Glomerular visceral epithelial cell (primary cell): Measurements from ENCODE around the gene WDCP.
"Not testable (repeated sequence)": the region's sequence is repeated elsewhere in the genome, so short reads cannot be mapped to it uniquely, and the experiment has no call there.

Source experiments
- DNase-seq: peaks from one replicate; pipeline ENCODE4 v3.0.0-alpha.2; 2016; ENCODE audit errors: extremely low spot score

Gene WDCP

DNA sequence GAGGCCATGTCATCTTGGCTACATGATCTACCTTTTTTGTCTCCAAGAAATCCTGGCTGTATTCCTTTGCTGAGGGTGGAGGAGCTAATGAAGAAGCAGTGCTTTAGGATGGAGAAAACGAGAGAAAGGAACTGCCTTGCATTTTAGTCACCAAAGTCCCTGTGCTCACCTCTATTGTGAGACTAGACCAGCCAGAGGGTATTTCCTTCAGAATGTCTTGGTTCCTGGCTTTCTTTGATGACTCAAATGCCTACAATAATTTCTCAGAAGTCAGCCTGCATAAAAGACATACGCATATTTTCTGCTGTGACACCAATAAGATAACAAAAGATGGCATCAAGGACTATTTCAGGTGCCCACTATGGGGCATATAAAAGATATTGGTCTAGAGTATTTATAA, 18.1 kb upstream of the WDCP start:
- DNase-seq, result no peak

DNA sequence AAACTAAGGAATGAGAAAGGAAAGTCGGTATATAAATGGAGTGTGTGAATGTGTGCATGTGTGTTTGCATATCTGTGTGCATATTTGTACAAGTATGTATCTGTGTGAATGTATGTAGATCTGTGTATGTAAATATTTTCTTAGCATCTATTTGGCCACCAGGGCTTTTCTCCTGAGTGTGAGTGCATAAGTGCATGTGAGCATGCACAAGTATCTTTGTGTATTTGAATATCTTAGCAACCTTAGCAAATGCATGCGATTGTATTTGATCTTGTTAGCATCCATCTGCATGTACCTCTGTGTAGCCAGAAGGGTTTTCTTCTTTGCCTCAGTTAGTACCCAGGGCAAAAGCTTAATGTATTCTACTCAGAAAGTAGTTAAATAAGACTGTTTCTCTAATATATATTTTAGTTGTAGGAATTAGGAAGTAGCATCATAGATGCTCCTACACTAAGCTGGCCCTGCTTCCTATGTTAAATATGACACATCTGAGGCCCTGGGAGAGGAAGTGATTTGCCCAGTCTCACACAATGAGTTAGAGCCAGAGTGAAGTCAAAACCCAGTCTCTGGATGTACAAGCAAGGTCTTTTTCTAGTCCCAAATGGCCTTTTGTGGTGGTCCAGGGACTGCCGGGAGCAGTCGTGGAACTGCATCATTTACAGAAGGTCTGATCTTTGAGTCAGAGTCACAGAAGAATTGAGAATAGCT, 11.5 kb upstream of the WDCP start:
- no peak for DNase-seq

DNA sequence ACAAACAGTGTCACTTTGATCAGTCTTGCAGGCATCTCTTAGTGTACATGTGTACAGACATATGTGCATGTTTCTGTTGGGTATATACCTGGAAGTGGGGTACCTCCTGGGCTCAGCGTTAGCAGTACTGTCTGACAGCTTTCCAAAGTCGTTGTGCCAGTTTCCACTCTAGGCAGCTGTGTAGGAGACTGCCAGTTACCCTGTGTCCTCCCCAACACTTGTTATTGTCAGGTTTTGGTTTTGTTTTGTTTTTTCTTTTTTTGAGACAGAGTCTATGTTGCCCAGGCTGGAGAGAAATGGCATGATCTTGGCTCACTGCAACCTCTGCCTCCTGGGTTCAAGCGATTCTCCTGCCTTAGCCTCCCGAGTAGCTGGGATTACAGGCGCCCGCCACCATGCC, 8.6 kb upstream of the WDCP start:
- no peak for DNase-seq

DNA sequence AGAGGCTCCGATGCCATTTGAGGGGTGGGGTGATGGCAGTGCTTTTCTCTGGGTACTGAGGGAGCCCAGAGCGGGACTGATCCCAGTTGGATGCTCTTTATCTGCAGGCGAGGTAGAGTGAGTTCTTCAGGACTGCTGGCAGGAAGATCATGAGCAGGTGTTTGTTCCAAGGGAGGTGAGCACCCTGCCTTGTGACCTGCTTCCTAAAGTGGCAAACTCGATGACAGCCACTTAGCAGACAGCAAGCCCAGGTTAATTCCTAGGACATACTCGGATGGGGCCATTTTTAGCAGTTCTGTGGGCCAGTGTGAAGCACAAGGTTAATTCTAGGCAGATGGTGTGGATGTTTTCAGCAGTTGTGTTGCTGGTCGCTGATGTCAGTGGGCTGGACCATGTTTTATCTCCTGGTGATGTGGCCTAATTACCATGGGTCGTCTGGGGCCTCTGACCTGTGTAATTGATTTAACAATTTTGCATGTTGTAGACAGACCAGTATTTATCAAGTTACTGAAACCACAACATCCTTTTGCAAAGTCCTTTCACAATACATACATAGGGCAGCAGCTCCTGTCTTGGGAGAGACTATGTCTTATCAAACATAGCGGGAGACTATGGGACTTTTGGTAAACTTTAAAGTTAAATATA, 7.3 kb upstream of the WDCP start:
- no peak for DNase-seq

DNA sequence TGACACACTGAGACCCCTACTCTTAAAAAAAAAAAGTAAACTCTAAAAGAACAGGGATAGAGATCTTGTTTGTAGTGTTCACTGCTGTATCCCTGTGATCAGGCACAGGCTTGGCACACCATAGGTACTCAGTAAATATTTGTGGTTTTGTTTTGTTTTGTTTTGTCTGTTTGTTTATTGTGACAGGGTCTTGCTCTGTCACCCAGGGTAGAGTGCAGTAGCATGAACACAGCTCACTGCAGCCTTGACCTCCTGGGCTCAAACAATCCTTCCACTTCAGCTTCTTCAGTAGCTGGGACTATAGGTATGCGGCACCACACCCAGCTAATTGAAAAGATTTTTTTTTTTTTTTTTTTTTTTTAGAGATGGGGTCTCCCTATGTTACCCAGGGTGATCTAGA, 5.8 kb upstream of the WDCP start:
- no peak for DNase-seq

DNA sequence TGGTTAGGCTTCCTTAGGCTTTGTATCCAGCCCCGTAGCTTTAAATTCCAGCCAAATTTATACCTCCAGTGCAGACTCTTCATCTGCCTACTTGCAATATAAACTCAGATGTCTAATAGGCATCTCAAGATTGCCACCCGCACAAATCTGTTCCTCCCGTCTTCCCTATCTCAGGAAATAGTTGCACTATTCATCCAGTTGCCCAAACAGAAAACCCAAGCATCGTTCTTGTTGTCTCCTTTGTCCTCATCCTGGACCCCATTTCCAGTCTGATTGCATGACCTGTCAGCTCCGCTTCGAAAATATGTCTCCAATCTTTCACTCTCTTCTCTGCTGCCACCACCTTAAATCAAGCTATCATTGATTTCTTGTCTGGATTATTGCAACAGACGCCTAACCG, 4.6 kb upstream of the WDCP start:
- DNase-seq, result no peak

DNA sequence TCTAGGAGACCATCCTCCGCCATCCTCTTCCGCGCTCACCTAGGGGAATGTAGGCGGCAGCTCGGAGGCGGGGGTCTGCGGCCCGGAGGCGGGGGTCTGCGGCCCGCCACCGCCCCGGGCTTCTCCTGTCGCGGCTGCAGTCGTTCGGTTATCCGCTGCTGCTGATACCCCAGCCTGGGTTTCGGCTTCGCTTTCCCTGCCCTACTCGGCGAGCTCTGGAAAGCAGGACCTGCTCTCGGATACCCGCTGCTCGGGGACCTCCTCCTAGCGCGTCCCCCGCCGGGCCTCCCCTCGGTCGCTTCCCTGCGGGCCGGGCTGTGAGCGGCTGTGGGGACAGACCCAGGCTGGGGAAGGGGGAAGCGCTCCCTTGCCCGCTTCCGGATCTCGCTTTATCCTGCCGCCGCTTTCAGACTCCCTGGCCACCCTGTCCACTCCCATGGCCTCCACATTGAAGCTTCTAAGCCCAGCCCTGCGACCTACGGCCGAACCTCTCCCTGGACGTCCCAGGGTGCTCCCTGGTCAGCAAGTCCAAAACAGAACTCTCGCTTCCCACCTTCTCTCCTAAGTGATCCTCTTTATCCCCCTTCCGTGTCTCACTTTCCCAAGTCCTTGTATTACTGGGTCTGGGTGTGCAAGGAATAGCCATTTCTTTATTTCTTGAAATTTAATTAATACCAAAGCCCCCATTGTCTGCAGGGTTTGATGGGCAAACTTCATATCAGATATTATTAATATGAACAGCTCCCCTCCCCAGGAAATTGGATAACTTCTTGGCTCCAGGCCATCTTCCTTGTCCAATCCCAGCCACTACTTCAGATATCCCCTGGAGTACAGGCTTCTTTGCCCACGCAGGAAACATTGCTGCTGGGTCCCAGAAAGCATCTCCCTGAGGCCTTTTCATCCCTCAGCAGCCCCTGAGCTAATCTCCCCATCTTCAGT, 3.1 kb upstream of the WDCP start:
- DNase-seq, result peak; percentile 13

DNA sequence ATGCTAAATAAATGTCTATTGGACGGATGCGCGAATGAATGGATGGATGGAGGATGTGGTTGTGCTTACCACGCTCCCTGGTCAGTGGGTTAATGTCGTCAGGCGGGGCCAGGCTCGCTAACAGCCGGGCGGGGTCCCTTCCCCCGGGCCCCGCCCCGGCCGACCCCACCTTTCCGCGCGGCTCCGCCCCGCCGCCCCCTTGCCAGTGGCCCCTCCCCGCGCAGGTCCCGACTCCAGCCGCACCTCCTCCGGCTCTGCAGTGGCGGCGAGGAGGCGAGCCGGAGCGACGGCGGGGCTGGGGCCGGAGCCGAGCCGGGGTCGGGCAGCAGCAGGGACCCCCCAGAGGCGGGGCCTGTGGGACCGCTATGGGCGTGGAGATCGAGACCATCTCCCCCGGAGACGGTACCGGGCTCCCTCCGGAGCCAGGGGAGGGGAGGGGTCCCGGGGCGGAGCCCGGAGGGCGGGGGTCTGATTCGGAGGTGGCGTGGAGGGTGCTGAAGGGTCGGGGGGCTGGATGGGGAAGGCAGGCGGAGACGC, 2.4 kb upstream of the WDCP start, which contains the start of gene FKBP1B:
TSS of gene FKBP1B (plus strand) at position 257 of the 537 bp plus-strand sequence. CDS start at position 366, 109 bp downstream.
- DNase-seq, result peak; percentile 81

DNA sequence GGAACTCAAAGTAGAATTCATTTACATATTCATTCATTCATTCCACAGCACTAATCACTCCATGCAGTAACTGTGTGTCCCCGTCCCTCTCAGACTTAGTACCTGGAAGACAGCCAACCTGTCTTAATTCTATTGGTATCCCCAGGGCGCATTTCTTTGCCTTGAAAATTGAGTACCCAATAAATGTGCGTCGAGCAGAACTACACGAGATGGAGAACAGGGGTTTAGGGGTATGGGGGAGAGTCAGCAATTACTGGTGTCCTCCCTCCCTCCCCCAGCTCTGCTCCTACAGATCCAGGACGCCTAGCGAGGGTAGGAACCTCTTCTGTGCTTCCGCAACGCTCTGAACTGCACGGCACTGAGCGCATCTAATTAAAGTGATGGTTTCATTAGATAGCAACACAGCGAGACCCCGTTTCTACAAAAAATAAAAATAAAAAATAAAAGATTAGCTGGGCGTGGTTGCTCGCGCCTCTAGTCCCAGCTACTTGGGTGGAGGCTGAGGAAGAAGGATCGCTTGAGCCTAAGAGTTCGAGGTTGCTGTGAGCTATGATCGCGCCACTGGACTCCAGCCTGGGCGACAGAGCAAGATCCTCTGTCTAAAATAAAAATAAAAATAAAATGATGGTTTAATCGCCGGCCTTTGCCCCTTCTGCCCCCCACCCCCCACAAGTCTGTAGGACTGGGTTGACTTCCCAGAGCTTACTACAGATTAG, 1.7 kb upstream of the WDCP start:
- no peak for DNase-seq

DNA sequence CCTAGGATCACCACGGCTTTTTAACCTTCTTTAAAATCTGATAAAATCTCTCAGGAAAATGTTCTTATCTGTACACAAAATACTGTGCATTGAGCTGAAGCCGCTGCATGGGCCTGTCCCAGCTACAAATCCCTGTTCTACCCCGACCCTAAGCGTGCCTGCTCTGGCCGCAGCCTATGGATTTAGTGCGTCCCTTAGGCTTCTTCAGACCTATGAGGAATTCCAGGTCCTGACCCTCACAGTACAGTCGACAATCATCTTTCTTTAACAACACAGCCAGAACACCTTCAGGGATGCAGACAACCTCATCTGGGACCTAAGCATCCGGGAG, 477 bp upstream of the WDCP start:
- DNase-seq, result no peak

DNA sequence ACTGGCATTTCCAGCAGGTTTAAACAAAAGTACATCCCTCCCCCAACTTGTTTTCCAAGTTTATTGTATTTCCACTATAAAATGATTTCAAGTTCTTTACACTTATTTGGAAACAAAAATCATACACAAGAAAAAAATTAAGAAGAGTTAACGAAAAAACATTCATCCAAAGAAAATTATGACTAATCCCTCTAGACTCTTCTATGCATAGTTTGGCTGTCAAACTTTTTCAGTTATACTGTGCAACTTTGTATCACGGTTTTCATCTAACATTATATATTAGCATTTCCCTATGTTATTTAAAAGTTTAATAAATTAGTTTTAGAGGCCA, 627 bp downstream of the WDCP start:
- DNase-seq, result no peak

DNA sequence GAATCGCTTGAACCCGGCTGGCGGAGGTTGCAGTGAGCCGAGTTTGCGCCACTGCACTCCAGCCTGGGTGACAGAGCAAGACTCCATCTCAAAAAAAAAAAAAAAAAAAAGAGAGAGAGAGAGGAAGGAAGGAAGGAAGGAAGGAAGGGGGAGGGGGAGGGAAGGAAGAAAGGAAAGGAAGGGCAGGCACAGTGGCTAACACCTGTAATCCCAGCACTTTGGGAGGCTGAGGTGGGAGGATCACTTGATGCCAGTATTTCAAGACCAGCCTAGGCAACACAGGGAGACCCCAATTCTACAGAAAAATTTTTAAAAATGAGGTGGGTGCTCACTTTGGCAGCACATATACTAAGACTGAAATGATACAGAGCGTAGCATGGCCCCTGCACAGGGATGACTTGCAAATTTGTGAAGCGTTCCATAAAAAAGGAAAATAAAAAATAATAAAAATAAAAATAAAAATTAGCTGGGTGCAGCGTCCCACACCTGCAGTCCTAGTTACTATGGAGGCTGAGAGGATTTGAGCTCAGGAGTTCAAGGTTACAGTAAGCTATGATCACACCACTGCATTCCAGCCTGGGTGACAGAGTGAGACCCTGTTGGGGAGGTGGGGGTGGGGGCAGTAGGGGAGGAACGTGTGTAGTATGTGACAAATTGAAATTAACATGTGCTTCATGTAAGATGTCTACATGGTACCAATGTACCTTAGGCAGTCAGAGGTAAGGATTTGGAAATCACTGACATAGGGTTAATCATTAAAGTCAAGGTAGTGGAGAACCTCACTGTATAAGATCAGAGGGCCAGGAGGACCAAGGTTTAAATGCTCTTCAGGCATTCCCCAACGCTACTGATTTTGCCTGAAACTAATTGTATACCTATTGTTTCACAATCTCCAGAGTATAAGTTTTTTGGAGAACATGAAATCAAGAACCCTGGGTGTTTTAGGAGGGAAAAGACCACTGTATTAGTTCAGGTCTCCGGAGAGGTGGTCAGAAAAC, 1.4 kb downstream of the WDCP start:
- DNase-seq, result no peak

DNA sequence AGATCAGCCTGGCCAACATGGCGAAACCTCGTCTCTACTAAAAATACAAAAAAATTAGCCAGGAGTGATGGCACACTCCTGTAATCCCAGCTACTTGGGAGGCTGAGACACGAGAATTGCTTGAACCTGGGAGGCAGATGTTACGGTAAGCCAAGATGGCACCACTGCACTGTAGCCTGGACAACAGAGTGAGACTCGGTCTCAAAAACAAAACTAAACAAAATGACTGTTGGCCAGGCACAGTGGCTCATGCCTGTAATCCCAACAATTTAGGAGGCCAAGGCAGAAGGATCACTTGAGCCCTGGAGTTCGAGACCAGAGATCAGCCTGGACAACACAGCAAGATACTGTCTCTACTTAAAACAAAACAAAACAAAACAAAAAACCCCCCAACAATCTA, 4.1 kb downstream of the WDCP start:
- not testable (repeated sequence) for DNase-seq

DNA sequence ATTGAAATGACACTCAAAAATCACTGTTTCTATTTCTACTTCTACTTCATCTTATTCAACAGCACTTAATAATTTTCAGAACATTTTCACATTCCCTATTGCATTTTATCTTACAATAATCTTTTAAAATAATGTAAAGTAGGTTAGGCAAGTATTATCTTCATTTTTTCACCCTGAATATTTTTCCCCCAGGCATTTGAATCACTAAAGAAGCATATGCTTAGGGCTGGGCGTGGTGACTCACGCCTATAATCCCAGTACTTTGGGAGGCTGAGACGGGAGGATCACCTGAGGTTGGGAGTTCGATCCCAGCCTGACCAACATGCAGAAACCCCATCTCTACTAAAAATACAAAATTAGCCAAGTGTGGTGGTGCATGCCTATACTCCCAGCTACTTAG, 6.7 kb downstream of the WDCP start:
- DNase-seq, result no peak

DNA sequence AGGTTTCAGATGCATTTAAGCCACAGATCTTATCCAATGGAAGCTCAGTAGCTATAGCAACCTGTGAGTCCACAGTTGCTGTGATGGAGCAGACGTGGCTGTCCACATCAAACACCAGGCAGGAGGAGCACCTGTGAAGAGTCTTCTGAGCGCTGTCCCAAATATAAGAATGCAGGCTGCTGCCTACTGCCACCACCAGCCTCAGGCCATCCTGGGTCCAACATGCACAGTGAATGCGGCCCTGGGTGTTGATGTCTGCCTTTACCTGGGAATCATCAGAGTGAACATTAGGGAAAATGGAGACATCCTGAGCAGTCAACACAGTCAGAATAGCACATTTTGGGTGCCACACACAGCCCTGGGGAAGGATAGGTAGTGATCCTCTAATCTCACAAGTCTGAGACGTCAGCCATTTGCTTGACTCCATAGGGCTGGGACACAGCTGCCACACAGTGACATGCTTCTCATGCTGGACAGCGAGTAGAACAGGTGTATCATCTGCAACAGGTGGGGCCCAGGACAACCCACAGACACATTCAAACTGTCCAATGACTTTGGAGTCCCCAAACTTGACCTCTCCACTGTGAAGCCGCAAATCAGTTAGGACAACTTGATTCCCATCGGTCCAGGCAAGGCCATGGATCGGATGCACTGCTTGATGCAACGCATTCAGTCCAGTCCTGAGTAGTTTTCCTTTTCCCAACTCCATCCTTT, 8.2 kb downstream of the WDCP start:
- no peak for DNase-seq

DNA sequence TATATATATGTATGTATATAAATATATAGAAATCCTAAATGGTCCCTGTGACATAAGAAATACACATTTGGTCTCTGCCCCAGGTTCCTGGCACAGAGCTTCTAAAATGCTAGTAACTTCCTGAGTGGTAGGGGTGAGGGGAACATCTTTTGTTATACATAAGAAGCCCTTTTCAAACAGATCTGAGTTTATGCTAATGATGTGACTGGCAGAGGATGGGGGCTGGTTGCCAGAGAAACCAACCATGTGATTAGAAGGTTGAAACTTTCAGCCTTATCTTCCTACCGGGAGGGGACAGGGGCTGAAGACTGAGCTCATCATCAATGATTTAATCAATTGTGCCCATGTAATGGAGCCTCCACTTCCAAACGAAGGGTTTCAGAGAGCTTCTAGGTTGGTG, 21.0 kb downstream of the WDCP start:
- no peak for DNase-seq

DNA sequence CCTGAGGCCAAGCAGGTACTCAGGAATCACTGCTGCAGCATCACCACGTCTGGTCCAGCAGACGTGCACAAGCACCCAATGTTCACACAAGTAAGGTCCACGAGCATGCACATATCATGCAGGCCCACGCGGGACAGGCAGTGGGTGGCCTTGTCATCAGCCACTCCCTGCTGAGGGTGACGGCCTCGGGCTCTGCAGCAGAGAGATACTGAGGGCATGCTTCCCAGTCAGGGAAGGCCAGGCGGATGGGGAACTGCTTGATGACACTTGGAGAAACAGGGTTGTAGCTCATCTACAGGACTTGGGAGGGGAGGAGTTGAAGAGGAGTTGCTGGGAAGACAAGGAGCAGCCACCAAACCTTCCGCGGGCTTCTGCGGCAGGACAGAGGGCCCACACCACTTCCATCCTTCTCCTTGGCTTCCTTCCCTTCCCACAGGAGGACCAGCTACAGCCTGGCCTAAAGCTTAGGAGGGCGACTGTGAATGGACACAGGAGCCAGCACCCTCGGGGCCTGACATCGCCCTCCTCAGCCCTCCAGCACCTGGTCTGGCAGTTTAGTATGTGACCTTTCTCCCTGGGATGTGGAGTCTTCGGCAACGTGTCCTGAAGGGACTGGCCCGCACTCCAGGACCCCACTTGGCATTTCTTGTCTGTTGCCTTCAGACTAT, 22.1 kb downstream of the WDCP start:
- no peak for DNase-seq

DNA sequence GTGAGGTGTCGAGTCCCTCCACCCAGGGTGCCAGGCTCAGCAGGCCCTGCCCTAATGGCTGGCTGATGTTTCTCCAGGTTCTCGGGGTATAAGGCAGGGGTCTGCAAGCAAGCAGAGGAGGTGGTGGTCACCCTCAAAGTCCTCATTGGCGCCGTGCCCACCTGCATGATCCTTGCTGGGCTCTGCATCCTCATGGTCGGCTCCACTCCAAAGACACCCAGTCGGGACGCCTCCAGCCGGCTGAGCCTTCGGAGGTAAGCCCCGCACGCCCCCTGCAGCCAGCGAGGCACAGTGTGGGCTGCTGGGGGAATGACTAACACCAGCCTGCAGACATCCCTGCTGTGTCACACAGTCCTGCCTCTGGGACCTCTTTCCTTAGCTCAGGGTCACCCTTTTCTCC, 23.2 kb downstream of the WDCP start:
- no peak for DNase-seq

DNA sequence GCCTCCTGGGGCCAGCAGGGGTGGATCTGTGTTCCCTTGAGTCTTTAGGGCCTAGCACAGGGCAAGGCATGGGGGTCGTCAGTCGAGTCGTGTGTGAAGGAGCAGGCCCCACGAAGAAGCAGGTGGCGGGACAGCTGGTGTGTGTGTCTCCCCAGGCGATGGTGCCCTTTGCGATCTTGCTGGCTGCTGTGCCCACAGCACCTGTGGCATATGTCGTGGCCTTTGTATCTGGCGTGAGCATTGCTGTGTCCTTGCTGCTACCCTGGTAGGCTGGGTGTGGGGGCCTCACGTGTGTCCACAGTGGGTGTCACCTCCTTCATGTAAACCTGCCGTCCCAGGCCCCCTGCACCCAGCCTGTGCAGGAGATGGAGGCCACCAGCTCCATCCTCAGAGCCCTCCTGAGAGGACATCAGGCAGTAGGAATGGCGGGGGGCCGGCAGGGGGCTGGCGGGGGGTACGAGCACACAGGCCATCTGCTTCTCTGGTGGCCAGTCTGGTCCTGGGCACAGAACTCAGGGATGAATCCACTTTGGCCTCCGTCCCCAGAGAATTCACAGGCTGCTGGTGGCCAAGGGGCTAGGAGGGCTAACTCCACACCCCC, 24.1 kb downstream of the WDCP start:
- no peak for DNase-seq
